ENCODE measurements around the gene NXPE4.
"Not testable (repeated sequence)": the region's sequence is repeated elsewhere in the genome, so short reads cannot be mapped to it uniquely, and the experiment has no call there.

Gene NXPE4

GRCh38 chr11:114604886-114605285, 9.3 kb upstream of the NXPE4 start:
- peaks cover 2% of the 10 kb centered on the region; the same call in 1 of the 2 replicates for H3K9me3 ChIP-seq (ENCODE audit: control insufficient read depth, insufficient read depth, low read length)

GRCh38 chr11:114604179-114604813, 8.7 kb upstream of the NXPE4 start:
- Histone ChIP-seq H3F3A (ENCODE audit: control insufficient read depth, insufficient read depth) (no peaks in the 10 kb centered on the region), H3K4me2 (ENCODE audit: low read length) (no peak overlapping the region), H3K27ac (ENCODE audit: low read depth, low read length) (no peak overlapping the region), H3K9me2 (replicated peaks; ENCODE audit: control insufficient read depth, low read length) (no peaks in the 10 kb centered on the region), H3K36me3 (ENCODE audit: control insufficient read depth, low read length) (no peaks in the 10 kb centered on the region), H3K4me1 (ENCODE audit: control insufficient read depth, low read length) (no peaks in the 10 kb centered on the region), H3K27me3 (ENCODE audit: control insufficient read depth, low read length) (no peaks in the 10 kb centered on the region), H3K4me3 (ENCODE audit: low read length) (no peak overlapping the region), H3K79me2 (ENCODE audit: control insufficient read depth, low read length) (no peaks in the 10 kb centered on the region), H3K9me3 (ENCODE audit: control insufficient read depth, insufficient read depth, low read length) (peaks cover 2% of the 10 kb centered on the region; the same call in 1 of the 2 replicates), H4K20me1 (ENCODE audit: control insufficient read depth, insufficient read depth, low read depth, low read length) (no peaks in the 10 kb centered on the region)
- TF ChIP-seq CTCF (IDR thresholded peaks at IDR 0.05; ENCODE audit: low read depth, low read length, poor library complexity, severe bottlenecking) (no peak), EZH2phosphoT487 (IDR thresholded peaks at IDR 0.05; ENCODE audit: borderline replicate concordance, low read length) (no peak)

More at GRCh38 chr11:114604886-114605285, 9.3 kb upstream of the NXPE4 start:
- H3K9me2 ChIP-seq (replicated peaks; ENCODE audit: control insufficient read depth, low read length), result no peaks in the 10 kb centered on the region
- H3K79me2 ChIP-seq (ENCODE audit: control insufficient read depth, low read length), result no peaks in the 10 kb centered on the region
- TF ChIP-seq EZH2phosphoT487 (IDR thresholded peaks at IDR 0.05; ENCODE audit: borderline replicate concordance, low read length) (no peak), CTCF (IDR thresholded peaks at IDR 0.05; ENCODE audit: low read depth, low read length, poor library complexity, severe bottlenecking) (no peak)
- H3K36me3 ChIP-seq (ENCODE audit: control insufficient read depth, low read length), result no peaks in the 10 kb centered on the region
- no peaks in the 10 kb centered on the region for H3K4me1 ChIP-seq (ENCODE audit: control insufficient read depth, low read length)
- no peak overlapping the region for H3K4me2 ChIP-seq (ENCODE audit: low read length)
- no peaks in the 10 kb centered on the region for H4K20me1 ChIP-seq (ENCODE audit: control insufficient read depth, insufficient read depth, low read depth, low read length)
- H3F3A ChIP-seq (ENCODE audit: control insufficient read depth, insufficient read depth), result no peaks in the 10 kb centered on the region
- no peak overlapping the region for H3K4me3 ChIP-seq (ENCODE audit: low read length)
- no peaks in the 10 kb centered on the region for H3K27me3 ChIP-seq (ENCODE audit: control insufficient read depth, low read length)
- no peak overlapping the region for H3K27ac ChIP-seq (ENCODE audit: low read depth, low read length)

- H3K9me2 ChIP-seq (replicated peaks; ENCODE audit: control insufficient read depth, low read length); H3K27me3 ChIP-seq (ENCODE audit: control insufficient read depth, low read length); H3K9me3 ChIP-seq (ENCODE audit: control insufficient read depth, insufficient read depth, low read length); H3K36me3 ChIP-seq (ENCODE audit: control insufficient read depth, low read length); H3K4me1 ChIP-seq (ENCODE audit: control insufficient read depth, low read length); H3K4me3 ChIP-seq (ENCODE audit: low read length); H3F3A ChIP-seq (ENCODE audit: control insufficient read depth, insufficient read depth); H3K4me2 ChIP-seq (ENCODE audit: low read length); H4K20me1 ChIP-seq (ENCODE audit: control insufficient read depth, insufficient read depth, low read depth, low read length); H3K79me2 ChIP-seq (ENCODE audit: control insufficient read depth, low read length); H3K27ac ChIP-seq (ENCODE audit: low read depth, low read length): not testable (repeated sequence)
These were observed 7.6 kb upstream of the NXPE4 start for GRCh38 chr11:114603151-114603550.

- H3K27me3 ChIP-seq (ENCODE audit: control insufficient read depth, low read length), result no peaks in the 10 kb centered on the region
- H3K4me3 ChIP-seq (ENCODE audit: low read length), result no peak overlapping the region
- no peaks in the 10 kb centered on the region for H3K36me3 ChIP-seq (ENCODE audit: control insufficient read depth, low read length)
- no peaks in the 10 kb centered on the region for H3K4me1 ChIP-seq (ENCODE audit: control insufficient read depth, low read length)
- H3K79me2 ChIP-seq (ENCODE audit: control insufficient read depth, low read length), result no peaks in the 10 kb centered on the region
- no peaks in the 10 kb centered on the region for H3K9me2 ChIP-seq (replicated peaks; ENCODE audit: control insufficient read depth, low read length)
- TF ChIP-seq CTCF (IDR thresholded peaks at IDR 0.05; ENCODE audit: low read depth, low read length, poor library complexity, severe bottlenecking) (no peak), EZH2phosphoT487 (IDR thresholded peaks at IDR 0.05; ENCODE audit: borderline replicate concordance, low read length) (no peak)
- H3K27ac ChIP-seq (ENCODE audit: low read depth, low read length), result no peak overlapping the region
- H4K20me1 ChIP-seq (ENCODE audit: control insufficient read depth, insufficient read depth, low read depth, low read length), result no peaks in the 10 kb centered on the region
- H3F3A ChIP-seq (ENCODE audit: control insufficient read depth, insufficient read depth), result no peaks in the 10 kb centered on the region
- H3K9me3 ChIP-seq (ENCODE audit: control insufficient read depth, insufficient read depth, low read length), result no peaks in the 10 kb centered on the region
- no peak overlapping the region for H3K4me2 ChIP-seq (ENCODE audit: low read length)
These were observed 2.9 kb upstream of the NXPE4 start for GRCh38 chr11:114598461-114598860.
